ENCODE measurements around the gene COX19. TPM values are rescaled to one million over a fixed set of nuclear protein-coding genes. Genes with fewer than 3 reads are reported as not detected.

The COX19 gene
- total and polyA plus RNA-seq, 2 donors (not counting 3 experiments of a cell fraction or from before 2014, with no cell fraction given): 6.8 to 10.6 TPM

DNA sequence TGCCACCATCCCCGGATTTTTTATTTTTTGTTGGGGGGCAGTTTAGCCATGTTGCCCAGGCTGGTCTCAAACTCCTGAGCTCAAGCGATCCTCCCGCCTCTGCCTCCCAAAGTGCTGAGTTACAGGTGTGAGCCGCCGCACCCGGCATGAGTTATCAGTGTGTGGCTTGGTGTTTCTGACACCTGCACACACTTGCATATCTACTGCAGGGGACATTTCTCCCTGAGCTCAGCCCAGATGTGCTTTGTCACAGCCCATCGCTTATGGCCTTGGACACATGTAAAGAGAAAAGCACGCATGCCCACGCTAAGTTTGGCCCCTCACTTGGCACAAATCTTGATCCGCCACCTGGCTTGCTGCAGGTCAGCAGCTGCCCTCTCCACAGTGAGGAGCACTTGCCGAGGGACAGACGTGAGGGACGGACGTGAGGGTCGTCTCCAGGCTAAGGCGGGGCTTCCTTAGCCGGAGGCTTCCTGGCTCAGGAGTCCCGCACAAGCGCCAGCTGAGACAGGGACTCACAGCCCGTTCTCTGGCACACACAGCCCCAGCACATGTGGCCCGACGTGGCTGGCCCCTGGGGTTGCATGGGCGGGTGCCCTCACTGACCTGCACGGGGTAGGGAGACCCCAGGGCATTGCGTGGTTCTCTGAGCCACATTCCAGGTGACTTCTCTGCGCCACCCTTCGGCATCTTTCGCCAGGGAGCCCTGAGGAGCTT lies 19.4 kb upstream of the COX19 start:
- intact Hi-C loops (cut with micrococcal nuclease): no loop called here
- no peaks in the 10 kb centered on the region for H4K20me1 ChIP-seq (replicated peaks; ENCODE audit: control insufficient read depth, extremely low read depth, insufficient read depth, low read length)
- no peaks in the 10 kb centered on the region for H3K79me2 ChIP-seq (ENCODE audit: control insufficient read depth, insufficient read depth, low read length)
- H2AFZ ChIP-seq (ENCODE audit: low read depth, low read length): no peak overlapping the region
- H3K27me3 ChIP-seq (ENCODE audit: control insufficient read depth in 2 of 2, insufficient read depth in 2 of 2, low read length in 2 of 2): no peaks in the 10 kb centered on the region
- POLR2A ChIA-PET: interaction anchor here (1.0 kb wide), 1 partner anchor 71 kb away, joined by 3 read pairs; no protein-coding TSS in a partner anchor
- H3K4me2 ChIP-seq (ENCODE audit: insufficient read depth, low read length): no peak overlapping the region
- H3K27ac ChIP-seq (ENCODE audit: insufficient read depth, low read depth, low read length): no peak overlapping the region
- H3K9ac ChIP-seq (replicated peaks; ENCODE audit: extremely low read depth, insufficient read depth, low read length): no peak overlapping the region
- dilution Hi-C loops (cut with MboI; ENCODE audit: extremely low pct_ligation_motif_present, low sequenced_read_pairs): no loop called here
- CTCF ChIA-PET: interaction anchor here (2.0 to 10.0 kb wide), 5 partner anchors 11 to 189 kb away, joined by 5 to 459 read pairs (median 11); no protein-coding TSS in a partner anchor
- peaks cover 0 to 4% of the 10 kb centered on the region in 2 experiments for H3K36me3 ChIP-seq (ENCODE audit: control insufficient read depth in 2 of 2, extremely low read depth in 1 of 2, insufficient read depth in 2 of 2, low read length in 2 of 2)
- H3K4me3 ChIP-seq (replicated peaks in 1 of 3; ENCODE audit: insufficient read depth in 1 of 3, low read depth in 1 of 3, low read length in 3 of 3): no peak overlapping the region
- H3K9me3 ChIP-seq (replicated peaks; ENCODE audit: control insufficient read depth, insufficient read depth, low read length): no peaks in the 10 kb centered on the region
- DNase-seq (ENCODE audit: low read depth, low spot score) (no peak), FAIRE-seq (no peak)
- no peaks in the 10 kb centered on the region for H3K4me1 ChIP-seq (ENCODE audit: control insufficient read depth, extremely low read depth, insufficient read depth, low read length)
- BruUV-seq (replicated peaks): no TSS peak
- H3K9me1 ChIP-seq (replicated peaks; ENCODE audit: control insufficient read depth, extremely low read depth, insufficient read depth, low read length): no peaks in the 10 kb centered on the region
- TF ChIP-seq POLR2AphosphoS5 (IDR thresholded peaks at IDR 0.05; ENCODE audit: insufficient read depth, low read depth, low read length): no peak
- no peak for TF ChIP-seq MYC (IDR thresholded peaks at IDR 0.05; ENCODE audit: low read depth, low read length)

DNA sequence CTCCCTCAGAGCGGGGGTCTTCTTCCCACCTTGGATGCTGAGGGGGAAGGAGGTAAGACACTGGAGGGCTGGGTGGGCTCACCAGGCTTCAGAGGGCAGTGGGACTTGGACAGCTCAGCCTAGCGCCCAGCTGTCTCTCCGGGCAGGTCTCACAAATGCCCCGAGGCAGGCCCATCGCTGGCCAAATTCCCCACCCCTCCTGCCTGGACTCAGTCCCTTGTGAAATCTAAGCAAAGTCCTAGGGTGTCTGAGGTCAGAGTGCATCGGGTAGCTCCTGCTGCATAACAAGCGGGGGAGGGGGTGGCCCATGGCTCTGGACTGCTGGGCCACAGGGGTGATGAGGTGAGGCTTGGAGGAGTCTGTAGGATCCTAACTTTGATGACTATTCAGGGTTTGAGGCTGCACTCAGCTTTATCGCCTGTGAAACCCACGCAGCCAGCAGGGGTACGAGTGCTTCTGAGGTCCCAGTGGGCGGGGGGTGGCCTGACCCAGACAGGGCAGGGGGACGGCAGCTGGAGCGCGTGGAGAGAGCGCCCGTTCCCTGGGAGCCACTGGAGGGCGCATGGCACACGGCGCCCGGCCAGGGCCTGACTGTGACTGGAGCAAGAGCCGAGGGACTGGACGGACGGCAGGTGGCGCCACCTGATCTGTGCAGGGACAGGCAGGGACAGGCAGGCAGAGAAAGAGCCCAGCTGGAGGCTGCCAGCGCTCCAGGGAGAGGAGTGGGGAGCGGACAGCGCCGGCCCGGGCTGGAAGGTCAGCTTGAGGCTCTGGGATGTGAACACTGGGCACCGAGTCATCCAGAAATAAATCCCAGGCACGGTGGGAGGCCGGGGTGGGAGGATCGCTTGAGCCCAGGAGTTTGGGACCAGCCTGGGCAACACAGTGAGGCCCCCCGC lies 17.6 kb upstream of the COX19 start:
- Histone ChIP-seq H3K4me3 (replicated peaks in 1 of 3; ENCODE audit: insufficient read depth in 1 of 3, low read depth in 1 of 3, low read length in 3 of 3) (no peak overlapping the region), H3K27me3 (ENCODE audit: control insufficient read depth in 2 of 2, insufficient read depth in 2 of 2, low read length in 2 of 2) (no peaks in the 10 kb centered on the region), H3K9me3 (replicated peaks; ENCODE audit: control insufficient read depth, insufficient read depth, low read length) (no peaks in the 10 kb centered on the region), H3K9ac (replicated peaks; ENCODE audit: extremely low read depth, insufficient read depth, low read length) (no peak overlapping the region), H3K79me2 (ENCODE audit: control insufficient read depth, insufficient read depth, low read length) (no peaks in the 10 kb centered on the region), H3K9me1 (replicated peaks; ENCODE audit: control insufficient read depth, extremely low read depth, insufficient read depth, low read length) (no peaks in the 10 kb centered on the region), H4K20me1 (replicated peaks; ENCODE audit: control insufficient read depth, extremely low read depth, insufficient read depth, low read length) (no peaks in the 10 kb centered on the region), H3K4me1 (ENCODE audit: control insufficient read depth, extremely low read depth, insufficient read depth, low read length) (peaks cover 2% of the 10 kb centered on the region), H3K27ac (ENCODE audit: insufficient read depth, low read depth, low read length) (no peak overlapping the region), H3K4me2 (ENCODE audit: insufficient read depth, low read length) (no peak overlapping the region), H2AFZ (ENCODE audit: low read depth, low read length) (no peak overlapping the region), H3K36me3 (ENCODE audit: control insufficient read depth in 2 of 2, extremely low read depth in 1 of 2, insufficient read depth in 2 of 2, low read length in 2 of 2) (peaks cover 0 to 4% of the 10 kb centered on the region in 2 experiments)
- FAIRE-seq (peak; percentile 96), DNase-seq (ENCODE audit: low read depth, low spot score) (peak; percentile 92)
- dilution Hi-C loops (cut with MboI; ENCODE audit: extremely low pct_ligation_motif_present, low sequenced_read_pairs) (no loop called here), intact Hi-C loops (cut with micrococcal nuclease) (loop anchor here (1.0 to 2.0 kb wide), 7 partner anchors 36 to 183 kb away; partner anchors contain the start of gene GPR146)
- TF ChIP-seq MYC (IDR thresholded peaks at IDR 0.05; ENCODE audit: low read depth, low read length): no peak
- TF ChIP-seq, protein P1, sequence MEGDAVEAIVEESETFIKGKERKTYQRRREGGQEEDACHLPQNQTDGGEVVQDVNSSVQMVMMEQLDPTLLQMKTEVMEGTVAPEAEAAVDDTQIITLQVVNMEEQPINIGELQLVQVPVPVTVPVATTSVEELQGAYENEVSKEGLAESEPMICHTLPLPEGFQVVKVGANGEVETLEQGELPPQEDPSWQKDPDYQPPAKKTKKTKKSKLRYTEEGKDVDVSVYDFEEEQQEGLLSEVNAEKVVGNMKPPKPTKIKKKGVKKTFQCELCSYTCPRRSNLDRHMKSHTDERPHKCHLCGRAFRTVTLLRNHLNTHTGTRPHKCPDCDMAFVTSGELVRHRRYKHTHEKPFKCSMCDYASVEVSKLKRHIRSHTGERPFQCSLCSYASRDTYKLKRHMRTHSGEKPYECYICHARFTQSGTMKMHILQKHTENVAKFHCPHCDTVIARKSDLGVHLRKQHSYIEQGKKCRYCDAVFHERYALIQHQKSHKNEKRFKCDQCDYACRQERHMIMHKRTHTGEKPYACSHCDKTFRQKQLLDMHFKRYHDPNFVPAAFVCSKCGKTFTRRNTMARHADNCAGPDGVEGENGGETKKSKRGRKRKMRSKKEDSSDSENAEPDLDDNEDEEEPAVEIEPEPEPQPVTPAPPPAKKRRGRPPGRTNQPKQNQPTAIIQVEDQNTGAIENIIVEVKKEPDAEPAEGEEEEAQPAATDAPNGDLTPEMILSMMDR (IDR thresholded peaks at IDR 0.05; ENCODE audit: extremely low read depth in 1 of 2, insufficient read depth in 1 of 2, low read depth in 1 of 2, low read length in 2 of 2): peak; percentile 100
- no peak for TF ChIP-seq EZH2 (IDR thresholded peaks at IDR 0.05; ENCODE audit: borderline replicate concordance, low read depth, low read length, severe bottlenecking)
- peak; percentile 85 for TF ChIP-seq POLR2AphosphoS5 (IDR thresholded peaks at IDR 0.05; ENCODE audit: insufficient read depth, low read depth, low read length)
- TF ChIP-seq POLR2A (IDR thresholded peaks at IDR 0.05; ENCODE audit: low read depth, low read length): no peak
- TF ChIP-seq GATA2 (IDR thresholded peaks at IDR 0.05; ENCODE audit: insufficient read depth, insufficient read length, low read depth, low read length): no peak
- TF ChIP-seq FOS (IDR thresholded peaks at IDR 0.05; ENCODE audit: borderline replicate concordance, insufficient read depth, low read length): no peak
- TF ChIP-seq, protein P2, sequence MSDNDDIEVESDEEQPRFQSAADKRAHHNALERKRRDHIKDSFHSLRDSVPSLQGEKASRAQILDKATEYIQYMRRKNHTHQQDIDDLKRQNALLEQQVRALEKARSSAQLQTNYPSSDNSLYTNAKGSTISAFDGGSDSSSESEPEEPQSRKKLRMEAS (IDR thresholded peaks at IDR 0.05; ENCODE audit: insufficient read depth, insufficient read length): peak; percentile 26
- TF ChIP-seq JUN (IDR thresholded peaks at IDR 0.05; ENCODE audit: borderline replicate concordance, insufficient read depth, insufficient read length, low read depth): no peak
- ChIA-PET CTCF (interaction anchor here (0.6 to 10.0 kb wide), 45 partner anchors 10 to 671 kb away, joined by 3 to 459 read pairs (median 6); partner anchors contain the start of genes COX19, CYP2W1, GPR146 and ZFAND2A), POLR2A (interaction anchor here (1.0 kb wide), 1 partner anchor 72 kb away, joined by 3 read pairs; no protein-coding TSS in a partner anchor)
- BruUV-seq (replicated peaks): no TSS peak
